PFSK-1 (cell line): ENCODE results near the gene RILP.

Source experiments
- FOXP2 ChIP-seq: optimal IDR thresholded peaks from 2 replicates; pipeline ENCODE3; 2011; ENCODE audit warnings: borderline replicate concordance, control low read depth, inconsistent platforms; ENCODE audit not compliant: insufficient read depth; ENCODE audit errors: extremely low read length, extremely low read depth
- POLR2AphosphoS5 ChIP-seq: IDR thresholded peaks from 2 replicates; pipeline ENCODE4 v1.6.1; 2012; ENCODE audit warnings: low read depth, mild to moderate bottlenecking, control low read depth, low read length, moderate library complexity
- REST ChIP-seq, 2 experiments: IDR thresholded peaks; 2 replicates each; pipeline versions ENCODE4 v1.6.1 to v1.8.0; 2011 to 2012; ENCODE audit warnings: low read depth in 2 of 2, low read length in 2 of 2, control low read depth in 1 of 2, inconsistent platforms in 1 of 2, mild to moderate bottlenecking in 1 of 2, moderate library complexity in 1 of 2; ENCODE audit not compliant: insufficient read depth in 1 of 2
- SIN3A ChIP-seq: IDR thresholded peaks from 2 replicates; pipeline ENCODE4 v1.6.1; 2012; ENCODE audit warnings: mild to moderate bottlenecking, low read length, moderate library complexity, borderline replicate concordance; ENCODE audit not compliant: insufficient read depth

DNA sequence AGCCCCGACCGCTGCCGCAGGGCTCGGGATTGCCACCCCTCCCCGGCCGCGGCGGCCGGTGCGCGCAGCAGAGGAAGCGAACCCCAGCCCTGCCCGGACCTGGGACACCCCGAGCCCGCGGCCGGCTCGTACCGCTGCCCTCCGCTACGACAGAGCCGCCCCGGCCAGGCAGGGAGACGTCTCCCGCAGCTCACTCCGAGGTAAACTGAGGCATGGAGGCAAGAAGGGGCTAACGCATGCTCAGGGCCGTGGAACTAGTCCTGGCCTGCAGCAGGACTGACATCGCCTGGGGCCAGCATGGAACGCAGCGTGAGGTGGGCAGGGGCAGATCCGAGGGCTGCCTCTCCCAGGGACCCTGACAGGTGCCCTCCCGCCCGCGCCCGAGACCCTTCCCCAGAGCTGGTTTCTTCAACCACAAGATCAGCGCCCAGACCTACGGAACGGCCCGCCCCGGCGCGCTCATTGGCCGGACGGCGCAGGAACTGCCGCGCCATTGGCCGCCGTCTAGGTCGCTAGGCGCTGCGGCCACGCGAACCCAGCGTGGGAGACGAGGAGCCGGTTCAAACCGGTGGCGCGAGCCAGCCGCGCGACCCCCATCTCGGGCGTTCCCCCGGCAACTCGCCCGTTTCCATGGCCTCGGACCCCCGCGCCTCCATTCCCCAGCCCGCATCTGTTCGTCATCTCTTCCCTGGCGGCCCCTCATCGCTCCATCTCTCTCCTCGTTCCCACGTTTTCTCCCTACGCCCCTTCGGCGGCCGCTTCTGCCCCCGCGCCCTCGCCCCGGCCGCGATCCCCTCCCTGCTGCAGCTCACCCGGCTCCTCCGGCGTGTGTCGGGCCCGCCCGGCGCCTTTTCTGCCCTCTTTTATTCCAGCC is 21.4 kb downstream of the RILP start, which contains the start of gene SLC43A2:
- no peak for TF ChIP-seq SIN3A
- TF ChIP-seq POLR2AphosphoS5 = no peak; the same call in 1 of the 2 replicates
- no peak for TF ChIP-seq REST (IDR thresholded peaks at IDR 0.05; ENCODE audit: insufficient read depth in 1 of 2, low read depth in 2 of 2, low read length in 2 of 2)
- peak; percentile 55 for TF ChIP-seq FOXP2
